GM12892 (cell line): ENCODE results near the gene RAB43.

ENCODE experiments used
- POLR2A ChIP-seq: IDR thresholded peaks from 2 replicates; pipeline ENCODE4 v1.6.1; 2011; ENCODE audit warnings: low read depth, low read length, control low read depth
- POLR2AphosphoS5 ChIP-seq: IDR thresholded peaks from 2 replicates; pipeline ENCODE4 v1.6.1; 2011; ENCODE audit warnings: low read depth, low read length, control low read depth
- TAF1 ChIP-seq: IDR thresholded peaks from 2 replicates; pipeline ENCODE4 v1.6.1; 2011; ENCODE audit warnings: low read depth, mild to moderate bottlenecking, control low read depth, low read length, borderline replicate concordance

GRCh38 chr3:129082026-129082425 is 39.6 kb downstream of the RAB43 start:
- TF ChIP-seq TAF1 (no peak), POLR2AphosphoS5 (no peak), POLR2A (no peak)
